ENCODE data around the gene ASB2. TPM values are rescaled to one million over a fixed set of nuclear protein-coding genes. Genes with fewer than 3 reads are reported as not detected.

Gene ASB2
- polyA plus RNA-seq, 12 donors = 10.5 to 37.9 (median 26.4) TPM; not detected in 1

DNA sequence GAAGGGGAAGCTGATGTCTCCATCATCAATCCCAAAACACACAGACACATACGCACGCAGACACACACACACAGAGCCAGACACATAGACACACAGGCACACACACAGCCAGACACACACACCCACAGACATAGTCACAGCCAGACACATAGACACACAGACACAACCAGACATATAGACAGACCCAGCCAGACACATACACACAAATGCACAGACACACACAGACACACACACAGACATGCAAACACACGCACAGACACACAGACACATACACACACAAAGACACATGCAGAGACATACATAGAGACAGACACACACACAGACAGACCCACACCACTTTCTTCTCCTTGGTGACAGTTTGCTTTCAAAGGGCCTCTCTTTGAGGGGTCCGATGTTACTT is 27.0 kb upstream of the ASB2 start:
- no peak for DNase-seq

DNA sequence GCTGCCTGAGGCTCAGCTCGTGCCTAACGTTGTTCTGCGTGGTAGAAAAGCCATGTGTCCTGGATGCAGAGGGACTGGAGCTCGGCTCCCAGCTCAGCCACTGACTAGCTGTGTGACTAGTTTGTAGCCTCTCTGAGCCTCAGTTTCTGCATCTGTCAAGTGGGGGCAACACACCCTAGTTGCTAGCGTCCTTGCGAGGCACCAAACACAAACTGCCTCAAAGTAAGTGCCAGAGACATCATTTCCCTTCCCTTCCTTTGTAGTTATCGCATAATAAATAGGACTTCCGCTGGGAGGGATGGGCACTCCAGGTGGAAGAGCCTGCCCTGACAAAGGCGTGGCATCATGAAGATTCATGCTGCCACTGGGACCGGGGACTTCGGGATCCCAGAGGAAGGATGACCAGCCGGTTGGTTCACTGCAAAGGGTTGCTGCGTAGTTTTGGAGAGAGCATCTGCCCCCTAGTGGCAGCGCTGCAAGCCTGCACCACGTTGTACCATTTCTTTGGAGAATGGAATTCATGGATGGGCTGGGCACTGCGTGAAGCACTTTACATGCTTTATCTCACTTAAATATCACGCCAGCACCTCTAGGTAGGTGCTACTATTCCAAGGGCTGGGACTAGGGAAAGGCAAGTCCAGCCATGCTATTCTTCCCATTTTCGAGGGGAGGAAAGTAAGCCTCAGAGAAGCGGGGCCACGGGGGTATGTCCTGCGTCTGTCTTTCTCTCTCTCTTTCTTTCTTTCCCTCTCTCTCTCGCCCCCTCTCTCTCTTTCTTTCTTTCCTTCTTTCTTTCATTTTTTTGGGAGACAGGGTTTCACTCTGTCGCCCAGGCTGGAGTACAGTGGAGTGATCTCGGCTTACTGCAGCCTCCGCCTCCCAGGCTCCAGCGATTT is 25.4 kb upstream of the ASB2 start:
- DNase-seq = peak; percentile 67

DNA sequence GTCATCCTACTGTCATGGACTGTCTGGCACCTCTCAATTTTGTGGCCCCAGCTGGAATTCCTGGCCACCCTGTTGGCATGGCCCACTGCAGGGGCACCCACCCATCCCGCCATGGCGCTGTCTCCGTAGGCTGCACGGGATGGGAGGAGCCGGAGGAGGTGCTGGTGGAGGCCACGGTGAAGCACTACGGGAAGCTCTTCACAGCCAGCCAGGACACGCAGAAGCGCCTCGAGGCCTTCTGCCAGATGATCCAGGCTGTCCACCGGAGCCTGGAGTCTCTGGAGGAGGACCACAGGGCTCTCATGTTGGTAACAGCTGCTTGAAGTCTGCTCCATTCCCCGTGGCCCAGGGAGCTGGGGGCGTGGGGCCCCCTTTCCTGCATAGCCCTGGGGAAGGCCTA is 24.6 kb upstream of the ASB2 start:
- no peak for DNase-seq

DNA sequence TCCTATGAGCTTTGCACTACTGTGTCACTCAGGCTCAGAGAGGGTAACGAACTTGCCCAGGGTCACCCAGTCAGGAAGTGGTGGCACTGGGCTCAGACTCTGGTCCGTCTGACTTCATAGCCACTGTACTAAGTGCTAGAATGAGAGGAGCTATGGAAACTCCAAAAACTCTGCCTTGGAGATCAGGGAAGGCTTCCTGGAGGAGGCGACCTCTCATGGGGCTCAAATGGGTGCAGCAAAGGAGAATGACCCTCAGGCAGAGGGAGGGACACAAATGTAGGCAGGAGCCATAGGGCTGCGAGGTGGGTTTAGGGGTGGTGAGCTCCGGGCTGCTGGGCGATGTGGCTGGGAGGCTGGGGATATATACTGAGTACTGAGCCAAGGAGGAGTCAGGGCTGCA is 23.9 kb upstream of the ASB2 start:
- DNase-seq = no peak

DNA sequence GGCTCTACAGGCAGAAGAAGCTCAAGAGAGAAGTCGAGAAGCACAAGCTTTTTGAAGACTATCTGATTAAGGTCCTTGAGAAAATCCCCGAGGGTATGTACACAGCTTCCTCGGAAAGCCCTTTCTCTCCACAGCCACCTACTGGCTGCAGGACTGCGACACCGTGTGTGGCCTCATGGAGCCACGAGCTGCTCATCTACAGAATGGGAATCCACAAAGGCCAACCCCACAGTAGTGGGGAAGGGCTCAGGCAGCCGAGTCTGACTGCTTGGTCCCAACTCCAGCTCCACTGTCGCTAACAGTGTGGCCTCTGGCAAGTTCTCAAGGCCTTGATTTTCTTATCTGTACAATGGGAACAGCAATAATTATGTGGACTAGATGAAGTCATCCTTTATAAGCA is 23.2 kb upstream of the ASB2 start:
- DNase-seq = no peak

DNA sequence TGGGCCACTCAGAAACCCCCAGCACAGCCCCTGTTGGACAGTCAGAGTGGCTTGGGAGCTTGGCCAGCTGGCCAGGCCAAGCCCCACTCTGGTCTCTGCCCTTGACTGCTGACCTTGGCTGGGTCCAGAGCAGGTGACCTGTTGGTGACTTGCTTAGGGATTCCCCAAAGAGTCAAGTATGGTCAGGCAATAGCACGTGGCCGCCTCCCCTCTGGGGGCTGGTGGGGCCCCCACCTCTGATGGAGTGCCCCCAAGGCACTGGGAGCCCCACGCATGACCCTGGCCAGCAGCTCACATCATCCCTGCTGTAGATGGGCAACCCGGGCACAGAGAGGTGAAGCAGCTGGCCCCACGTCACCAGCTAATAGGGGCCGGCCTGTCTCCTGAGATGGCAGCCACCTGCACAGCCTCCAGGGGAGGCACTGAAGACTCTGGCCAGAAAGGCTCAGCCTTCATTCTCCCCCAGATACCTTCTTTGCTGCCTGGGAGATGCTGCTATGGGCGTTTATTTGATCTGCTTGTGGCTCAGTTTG is 22.6 kb upstream of the ASB2 start:
- no peak for DNase-seq

DNA sequence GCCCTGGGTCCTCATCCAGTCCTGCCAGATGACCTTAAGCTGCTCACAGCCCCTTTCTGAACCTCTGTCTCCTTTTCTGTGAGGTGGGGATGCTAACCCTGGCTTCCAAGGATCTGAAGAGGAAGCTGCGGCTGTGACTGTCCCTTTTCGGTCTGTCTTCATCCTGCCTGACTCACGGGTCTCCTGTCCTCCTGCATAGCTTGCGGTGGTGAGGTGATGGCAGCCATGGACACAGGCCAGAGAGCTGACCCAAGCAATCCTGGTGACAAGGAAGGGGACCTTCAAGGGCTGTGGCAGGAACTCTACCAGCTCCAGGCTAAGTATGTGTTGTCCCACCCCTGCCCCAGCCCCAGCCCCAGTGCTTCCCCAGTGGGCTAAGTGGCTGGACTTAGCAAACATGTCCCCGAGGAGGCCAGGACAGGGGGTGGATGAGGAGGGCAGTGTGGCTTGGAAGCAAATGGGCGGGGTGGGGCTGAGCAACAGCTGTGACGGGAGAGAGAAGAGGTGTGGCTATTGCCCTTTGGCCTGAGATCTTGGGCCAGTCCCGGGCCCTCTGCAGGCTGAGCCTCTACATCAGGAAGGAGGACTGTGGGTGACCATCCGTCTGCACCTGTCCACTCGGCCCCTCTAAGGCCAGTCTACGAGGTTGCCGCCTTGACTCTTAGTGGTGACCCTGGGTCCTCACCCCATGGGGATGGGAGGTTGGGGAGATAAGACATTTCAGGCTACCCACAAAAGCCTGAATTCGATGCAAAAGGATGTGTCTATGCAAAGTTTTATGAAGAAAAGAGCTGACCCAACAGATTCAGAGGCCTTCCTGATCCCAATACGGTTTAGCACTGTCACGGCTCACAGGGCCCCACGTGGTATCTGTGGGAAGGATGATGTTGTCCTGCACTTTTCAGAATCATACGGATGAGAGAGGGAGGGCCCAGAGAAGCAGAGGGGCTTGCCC is 21.8 kb upstream of the ASB2 start:
- no peak for DNase-seq

DNA sequence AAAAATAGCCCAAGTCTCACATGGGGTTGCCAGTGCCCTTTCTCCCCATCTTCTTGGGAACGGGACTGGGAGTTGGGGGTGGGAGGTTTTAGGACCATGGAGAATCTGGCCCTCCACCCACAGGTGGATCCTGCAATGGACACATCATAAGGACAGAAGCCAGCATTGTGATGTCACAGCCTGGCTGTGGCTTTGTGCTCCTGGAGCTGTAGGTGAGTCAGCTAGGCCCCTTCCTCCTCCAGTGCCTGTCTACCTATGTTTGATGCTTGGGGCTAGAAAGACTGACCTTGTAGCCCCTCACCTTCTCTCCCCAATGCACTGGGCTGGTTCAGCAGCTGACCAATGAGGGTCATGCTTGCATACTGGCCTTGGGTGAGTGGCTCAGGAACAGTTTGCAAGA is 20.7 kb upstream of the ASB2 start, which contains the start of gene CCDC197:
Gene CCDC197 (plus strand): TSS at position 220 of the 400 bp plus-strand sequence. CDS start 831 bp downstream, outside the sequence.
- DNase-seq = no peak

DNA sequence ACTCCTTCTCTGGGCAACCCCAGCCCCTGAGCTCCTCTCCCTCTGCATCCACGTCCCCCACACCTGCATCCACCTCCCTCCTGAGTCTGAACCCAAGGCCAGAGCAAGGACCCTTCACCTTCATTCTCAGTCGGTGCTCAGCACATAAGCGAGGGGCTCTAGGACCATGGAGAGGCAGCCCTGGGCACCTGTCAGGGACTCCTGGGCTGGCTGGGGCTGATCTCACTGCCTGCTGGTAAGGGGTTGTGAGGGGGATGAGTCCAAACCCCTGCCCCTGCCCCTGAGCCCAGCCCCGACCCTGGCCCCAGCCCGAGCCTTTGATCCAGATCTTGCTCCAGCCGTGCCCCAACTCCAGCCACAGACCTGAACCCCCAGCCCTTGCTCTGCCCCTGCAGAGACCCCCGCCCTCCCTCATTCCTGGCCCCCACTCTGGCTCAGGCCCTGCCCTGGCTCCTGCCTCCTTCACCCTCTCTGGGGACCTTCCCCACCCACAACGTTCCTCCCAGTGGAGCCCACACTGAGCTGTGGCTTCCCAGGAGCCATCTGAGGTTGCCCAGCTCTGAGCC is 19.8 kb upstream of the ASB2 start:
- no peak for DNase-seq

DNA sequence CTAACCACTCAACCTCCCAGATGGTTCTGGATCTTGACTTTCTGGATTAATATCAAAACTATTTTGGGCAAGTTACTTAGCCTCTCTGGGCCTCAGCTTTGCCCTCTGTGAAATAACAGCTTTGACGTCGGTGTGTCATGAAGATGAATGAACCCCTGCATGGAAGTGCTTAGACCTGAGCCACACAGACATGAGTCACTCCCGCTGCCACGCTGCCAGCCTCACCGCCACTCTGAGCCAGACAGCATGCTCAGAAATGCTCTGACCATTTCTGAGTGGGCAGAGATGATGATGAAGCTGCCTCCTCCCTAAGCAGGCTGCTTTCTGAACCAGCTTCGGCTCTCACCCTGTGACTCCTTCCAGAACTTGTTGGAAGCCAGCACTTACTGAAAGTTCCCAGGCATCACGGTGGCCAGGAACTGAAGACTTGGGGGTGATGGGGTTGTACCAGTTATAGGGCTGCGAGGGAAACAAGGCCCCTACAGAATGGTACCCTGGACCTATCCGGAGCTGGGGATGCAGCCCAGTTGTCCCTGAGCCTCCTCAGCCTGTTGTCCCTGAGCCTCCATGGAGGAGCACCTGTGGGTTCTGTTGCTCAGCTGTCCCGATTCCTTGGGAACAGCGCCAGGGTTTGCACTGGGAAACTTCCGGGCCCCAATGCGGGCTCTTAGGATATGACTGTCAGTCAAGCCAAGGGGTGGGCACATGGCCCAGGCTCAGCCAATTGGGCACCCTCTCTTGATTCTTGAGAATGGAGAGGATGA is 18.7 kb upstream of the ASB2 start:
- DNase-seq = peak; percentile 21

DNA sequence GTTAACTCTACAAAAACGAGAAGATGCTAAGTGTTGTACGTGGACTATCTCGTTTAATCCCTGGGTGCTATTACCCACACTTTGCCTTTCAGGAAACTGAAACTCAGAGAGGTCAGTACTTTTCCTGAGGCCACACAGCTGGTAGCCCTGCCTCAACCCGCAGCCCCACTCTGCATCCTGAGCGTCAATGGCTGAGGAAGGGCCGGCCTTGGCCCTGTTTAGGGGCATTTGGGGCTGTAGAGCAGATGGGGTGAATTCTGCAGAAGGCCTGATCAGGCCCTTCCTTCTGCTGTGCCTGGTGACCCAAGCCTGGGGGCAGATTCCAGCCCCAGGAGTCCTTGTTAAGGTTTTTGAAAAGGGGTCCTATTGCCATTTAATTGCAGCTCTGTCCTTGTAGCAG is 17.0 kb upstream of the ASB2 start:
- no peak for DNase-seq

DNA sequence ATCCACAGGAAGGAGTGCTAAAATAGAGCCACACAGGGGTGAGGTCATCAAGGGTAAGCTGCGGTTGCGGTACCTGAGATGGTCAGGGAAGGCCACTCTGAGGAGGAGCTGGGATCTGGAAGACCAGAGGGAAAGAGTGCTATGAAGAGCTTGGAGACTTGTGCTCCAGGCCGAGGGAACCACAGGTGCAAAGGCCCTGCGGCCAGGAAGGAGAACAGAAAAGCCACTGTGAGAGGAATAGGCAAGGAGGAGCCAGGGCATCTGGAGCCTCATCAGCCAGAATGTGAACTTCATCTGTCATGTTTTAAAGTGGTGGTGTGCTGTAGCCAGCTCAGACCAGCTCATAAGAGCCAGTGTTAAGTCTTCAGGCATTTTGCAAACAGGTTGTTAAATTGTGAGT is 15.3 kb upstream of the ASB2 start:
- no peak for DNase-seq

DNA sequence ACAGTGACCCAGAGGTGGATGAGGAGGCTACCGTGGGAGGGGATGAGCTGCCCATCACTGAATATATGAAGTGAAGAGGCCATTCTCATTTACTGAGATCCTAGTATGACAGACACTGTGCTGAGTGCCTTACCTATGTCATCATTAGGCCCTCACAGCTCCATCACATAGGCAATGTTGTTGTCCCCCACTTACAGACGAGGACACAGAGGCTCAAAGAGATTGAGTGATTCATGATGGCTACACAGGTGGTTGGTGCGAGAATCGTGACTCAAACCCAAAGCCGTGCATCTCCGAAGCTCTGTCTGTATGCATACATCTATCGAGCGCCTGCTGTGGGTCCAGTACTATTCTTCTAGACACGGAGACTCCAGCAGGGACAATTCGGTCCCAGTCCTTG is 14.8 kb upstream of the ASB2 start:
- no peak for DNase-seq

DNA sequence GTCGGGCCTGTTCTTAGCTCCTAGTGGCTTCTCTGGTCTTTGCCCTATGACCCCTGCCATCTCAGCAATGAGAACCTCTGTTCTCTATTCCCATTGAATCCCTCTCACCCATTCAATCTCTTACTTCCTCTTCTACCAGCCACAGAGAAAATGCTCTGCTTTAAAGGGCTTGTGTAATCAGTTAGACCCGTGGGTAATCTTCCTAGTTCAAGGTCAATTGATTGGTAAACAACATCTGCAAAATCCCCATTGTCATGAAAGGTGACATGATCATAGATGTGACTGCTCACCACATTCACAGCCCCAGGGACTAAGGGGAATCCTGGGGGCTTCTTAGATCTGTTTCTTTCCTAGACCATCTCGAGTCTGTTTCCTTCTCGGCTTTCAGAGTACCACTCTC is 13.6 kb upstream of the ASB2 start:
- DNase-seq = no peak

DNA sequence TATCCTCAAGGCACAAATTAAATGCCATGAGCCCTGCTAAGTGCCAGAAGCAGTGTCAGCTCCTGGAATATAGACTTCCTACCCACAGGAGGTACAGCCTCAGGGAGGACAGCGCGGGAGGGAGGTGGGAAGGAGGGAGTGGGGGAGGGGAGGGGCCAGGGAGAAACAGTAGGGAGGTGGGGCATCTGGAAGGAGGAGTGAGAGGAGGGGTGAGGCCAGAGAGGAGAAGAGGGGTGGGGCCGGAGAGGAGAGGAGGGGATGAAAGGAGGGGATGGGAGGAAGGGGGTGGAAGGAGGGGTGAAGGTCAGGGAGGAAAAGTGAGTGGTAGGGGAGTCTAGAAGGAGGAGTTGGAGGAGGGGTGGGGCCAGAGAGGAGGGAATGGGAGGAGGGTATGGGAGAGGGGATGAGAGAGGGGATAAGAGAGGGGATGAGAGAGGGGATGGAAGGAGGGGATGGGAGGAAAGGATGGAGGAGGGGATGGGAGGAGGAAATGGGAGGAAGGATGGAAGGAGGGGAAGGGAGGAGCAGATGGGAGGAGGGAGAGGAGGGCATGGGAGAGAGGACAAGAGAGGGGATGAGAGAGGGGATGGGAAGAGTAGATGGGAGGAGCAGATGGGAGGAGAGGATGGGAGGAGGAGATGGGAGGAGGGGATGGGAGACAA is 11.6 kb upstream of the ASB2 start:
- no peak for DNase-seq

DNA sequence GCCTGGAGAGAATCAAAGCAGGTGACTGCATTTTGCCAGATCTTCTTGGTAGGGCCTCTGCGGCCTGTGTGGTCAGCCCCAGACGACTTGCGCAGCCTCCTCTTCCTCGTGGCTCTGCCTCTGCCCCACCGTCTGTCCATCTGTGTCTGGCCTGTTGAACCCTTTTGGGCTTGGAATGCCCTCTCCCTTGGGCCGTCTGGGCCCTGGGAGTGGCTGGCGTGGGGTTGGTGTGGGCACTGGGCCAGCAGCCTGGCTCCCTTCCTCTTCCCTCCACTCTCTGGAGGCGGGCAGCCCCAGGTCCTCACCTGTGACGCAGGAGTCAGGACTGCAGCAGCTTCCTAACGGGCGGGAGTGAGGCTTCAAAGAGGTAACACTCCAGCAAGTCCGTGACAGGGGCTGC is 11.0 kb upstream of the ASB2 start:
- DNase-seq = no peak

DNA sequence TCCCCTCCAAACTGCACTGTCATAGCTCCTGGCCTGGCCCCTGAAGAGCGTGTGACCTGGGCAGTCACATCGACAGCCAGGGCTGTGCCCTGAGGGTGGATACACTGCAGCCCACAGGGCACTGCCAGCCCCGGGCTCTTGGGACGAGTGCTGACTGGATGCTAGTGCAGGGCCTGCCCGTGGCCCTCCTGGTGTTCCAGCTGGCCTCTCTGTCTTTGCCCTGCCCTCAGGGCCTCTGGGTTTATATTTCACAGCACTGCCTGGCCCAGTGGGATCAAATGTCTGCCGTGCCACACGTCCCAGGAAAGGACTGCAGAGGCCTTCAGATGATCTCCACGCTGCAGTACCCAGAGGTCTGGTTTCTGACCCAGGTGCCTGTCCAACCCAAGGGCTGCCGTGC is 10.6 kb upstream of the ASB2 start:
- no peak for DNase-seq

DNA sequence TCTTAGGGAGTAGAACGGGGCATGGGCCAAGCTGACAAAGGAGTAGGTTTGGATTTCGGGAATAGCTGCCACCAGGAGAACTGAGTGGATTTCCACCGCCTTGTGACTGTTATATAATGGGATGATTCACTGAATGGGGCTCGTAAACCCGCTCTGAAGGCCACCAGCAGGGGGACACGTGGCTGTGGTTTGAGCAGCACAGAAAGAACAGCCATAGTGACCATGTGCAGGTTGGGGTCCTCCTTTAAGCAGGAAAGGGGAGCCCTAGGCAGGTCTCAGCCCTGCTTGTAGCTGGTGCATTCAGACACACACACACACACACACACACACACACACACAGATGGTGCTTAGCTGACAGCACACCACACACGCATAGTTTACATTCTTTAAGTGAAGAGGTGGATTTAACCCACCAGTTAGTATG is 8.6 kb upstream of the ASB2 start:
- no peak for DNase-seq

DNA sequence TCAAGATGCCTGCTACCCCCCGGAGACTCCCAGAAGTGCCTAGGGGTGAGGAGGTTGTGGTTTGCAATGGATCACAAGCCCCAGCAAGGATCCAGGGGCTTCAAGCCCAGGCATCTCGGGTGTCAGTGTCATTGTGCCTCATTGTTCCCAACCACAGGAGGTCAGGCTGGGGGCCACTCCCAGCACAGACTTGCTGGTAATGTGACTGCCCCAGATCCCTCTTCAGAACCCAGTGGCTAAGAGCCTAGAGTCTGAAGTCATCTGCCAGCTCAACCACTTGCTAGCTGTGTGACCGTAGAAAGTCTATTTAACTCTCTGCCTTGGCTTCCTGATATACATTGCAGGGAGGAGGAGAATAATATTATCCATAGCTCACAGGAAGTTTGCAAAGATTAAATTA is 7.7 kb upstream of the ASB2 start:
- DNase-seq = no peak

DNA sequence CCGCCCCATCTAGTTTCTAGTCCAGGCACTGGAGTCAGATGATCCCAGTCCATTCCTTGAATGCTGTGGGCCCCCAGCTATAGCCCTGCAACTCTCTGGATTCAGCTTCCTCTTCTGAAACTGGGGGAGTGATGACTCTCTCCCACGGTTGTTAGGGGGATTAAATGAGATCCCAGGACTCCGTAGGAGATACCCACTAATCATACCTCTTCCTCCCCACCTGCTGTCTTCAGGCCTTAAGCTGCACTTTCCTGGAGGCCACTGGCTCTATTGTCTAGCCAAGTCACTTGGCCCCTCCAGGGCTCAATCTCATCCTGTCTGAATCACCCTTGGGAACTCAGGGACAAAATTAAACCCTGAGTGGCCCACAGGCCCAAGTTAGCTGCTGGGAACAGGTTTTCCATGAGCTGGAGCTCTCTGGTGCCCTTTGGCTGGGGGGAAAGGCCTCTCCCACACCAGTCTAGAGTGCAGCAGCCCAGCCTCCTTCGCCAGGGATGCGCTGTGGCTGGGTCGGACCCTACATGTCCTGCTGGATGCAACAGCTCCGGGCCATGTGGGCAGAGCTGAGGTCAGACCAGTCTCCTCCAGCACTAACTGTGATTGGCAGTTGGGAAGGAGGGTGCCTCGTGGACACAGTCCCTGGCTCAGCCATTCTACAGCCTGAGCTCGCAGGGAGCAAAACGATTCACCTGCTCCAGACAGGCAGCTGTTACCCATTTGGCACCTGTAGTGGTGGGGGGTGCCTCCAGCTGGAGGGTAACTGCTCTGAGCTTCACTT is 6.0 kb upstream of the ASB2 start:
- no peak for DNase-seq

All from muscle of arm (tissue), 12 donors.